SIG-M5 (cell line): ENCODE data around the gene ALPI.

Experiments
- DNase-seq: peaks from one replicate; lab custom pipeline; 2025; lab: John Stamatoyannopoulos, UW

The ALPI gene

GRCh38 chr2:232463701-232464543 lies 8.0 kb downstream of the ALPI start:
- no peak for DNase-seq

DNA sequence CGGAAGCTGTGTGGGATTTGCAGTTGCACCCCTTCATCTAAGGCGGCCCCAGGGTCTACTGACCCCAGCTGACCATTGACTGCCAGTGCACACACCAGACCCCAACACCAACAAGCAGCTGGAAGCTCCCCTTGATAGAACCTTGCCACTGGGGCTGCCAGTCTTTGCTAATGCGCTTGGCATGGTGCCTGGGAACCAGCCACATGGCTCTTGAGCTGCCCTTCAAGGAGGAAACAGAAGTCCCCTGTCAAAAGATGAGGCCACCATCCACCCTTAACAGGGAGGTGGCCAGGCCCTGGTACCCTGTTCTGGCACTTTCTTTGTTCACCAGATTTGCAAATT lies 8.6 kb downstream of the ALPI start:
- DNase-seq, result no peak

DNA sequence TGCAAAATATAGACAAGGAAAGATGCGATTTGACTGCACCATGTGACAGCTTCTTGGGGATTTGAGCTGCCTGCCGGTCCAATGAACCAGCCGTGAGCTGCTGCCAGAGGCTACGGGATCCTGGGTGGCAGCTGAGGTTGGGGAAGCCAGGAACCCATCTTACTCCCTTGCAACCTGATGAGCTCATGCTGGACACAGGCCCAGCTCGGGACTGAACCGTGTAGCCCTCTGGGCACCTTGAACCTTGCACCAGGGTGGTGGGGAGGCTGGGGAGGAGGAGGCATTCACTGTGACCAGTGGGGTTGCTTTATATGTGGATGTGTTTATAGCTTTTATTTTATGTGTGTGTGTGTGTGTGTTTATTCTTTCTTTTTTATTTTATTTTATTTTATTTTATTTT lies 9.1 kb downstream of the ALPI start:
- DNase-seq, result no peak

GRCh38 chr2:232466221-232466620 lies 10.3 kb downstream of the ALPI start:
- DNase-seq, result no peak

- no peak for DNase-seq
Measured at GRCh38 chr2:232473467-232473890, 17.5 kb downstream of the ALPI start.

DNA sequence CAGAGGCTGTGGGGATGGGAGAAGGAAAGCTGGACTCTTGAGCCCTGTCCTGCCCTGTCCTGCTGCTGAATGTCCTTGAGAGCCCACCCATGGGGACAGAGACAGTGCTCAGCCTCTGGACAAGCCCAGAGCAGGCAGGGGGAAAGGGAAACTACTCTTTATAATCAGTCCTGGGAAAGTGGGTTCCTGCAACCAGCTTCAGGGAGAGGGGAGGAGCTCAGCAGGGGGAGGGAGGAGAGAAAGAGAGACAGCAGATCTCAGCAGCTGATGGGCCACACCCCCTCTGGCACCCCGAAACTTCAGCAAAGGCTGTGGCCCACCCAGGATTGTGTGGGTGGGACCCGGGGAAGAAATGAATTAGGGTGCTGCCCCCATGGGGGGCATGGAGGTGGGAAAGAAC lies 20.1 kb downstream of the ALPI start:
- DNase-seq, result no peak

DNA sequence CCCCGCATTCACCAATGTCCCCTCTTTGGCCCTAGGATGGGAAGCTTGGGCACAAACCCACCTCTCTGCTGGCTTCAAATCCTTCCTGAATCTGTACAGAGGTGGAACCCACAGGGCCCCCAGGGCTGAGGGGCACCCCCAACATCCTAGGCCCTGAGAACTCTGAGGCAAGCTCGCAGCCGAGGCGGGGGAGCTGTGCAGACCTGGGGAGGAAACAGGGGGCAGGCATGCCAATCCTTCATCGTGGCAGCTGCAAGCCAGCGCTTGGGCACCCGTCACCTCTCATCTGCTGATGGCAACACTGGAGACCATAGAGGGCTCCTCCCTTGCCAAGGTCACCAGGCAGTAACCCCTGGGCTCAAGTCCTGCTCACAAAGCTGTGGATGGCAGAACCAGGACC lies 20.8 kb downstream of the ALPI start:
- no peak for DNase-seq

GRCh38 chr2:232477751-232478510 lies 22.0 kb downstream of the ALPI start:
- no peak for DNase-seq

DNA sequence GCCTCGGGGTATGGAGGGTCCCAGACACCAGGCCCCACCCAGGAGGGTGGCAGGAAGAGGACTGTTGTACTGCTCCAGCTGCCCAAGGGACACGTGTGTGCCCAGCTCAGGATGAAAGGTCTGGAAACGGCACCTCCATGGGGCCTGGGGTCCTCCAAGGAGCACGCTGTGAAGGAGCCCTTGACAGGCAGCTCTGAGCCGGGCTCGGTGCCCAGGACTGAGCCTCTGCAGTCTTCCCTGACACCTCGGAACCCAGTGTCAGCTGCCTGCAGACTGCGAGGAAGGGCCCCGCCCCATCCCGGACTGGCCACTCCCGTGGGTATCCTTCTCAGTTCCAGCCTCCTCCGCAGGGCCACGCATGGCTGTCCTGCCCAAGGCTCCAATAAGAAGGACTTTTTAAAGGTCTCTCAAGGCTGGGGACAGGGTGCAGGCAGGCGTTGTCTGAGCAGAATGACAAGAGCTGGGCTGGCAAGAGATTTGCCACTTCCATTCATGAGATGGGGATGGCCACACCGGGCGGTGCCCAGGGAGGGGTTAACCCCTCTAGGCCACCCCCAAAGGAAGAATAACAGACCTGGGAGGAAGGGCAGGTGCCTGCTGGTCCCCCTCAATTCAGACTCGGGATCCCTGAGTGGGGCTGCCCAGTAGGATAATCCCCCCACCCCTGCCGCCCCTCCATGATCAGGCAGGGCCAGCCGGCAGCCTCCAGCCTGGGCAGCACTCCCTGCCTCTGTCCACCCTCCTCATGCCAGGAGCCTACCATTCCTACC lies 22.8 kb downstream of the ALPI start:
- DNase-seq, result no peak

DNA sequence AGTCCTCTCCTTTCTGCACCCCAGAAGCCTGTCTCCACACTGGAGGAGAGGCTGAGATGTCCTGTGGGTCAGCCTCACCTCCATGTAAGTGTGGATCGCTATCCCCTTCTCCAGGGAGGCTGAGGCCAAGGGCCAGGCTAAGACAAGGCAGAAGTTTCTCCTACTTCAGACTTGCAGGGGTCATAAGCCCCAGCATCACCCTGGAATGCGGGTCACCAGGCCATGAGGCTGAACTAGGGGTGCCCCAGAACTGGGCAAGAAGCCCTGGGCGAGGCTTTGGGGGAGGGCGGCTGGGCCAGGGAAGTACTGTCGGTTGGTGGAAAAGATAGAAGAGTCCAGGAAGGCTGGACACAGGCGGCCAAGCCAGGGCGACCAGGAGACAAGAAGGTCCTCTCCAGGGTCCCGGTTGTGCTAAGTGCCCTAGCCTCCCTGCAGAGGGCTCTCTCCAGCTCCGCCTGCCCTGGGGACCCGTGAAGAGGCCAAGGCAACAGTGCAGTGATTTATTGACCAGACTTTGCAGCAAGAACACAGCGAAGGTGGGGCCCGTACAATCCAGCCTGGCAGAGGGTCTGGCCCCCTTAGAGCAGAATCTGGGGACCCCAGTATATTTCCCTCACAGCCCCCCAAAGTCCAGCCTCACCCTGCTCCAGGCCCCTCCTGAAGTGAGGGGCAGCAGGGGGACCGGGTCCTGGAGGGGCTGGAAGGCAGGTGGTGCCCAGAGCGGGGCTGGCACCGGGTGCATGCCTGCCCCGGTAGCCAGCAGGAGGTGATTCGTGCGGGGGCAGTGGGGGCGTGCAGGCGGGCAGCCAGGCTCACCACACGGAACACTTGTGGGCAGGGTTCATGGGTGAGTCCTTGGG lies 23.6 kb downstream of the ALPI start:
- no peak for DNase-seq

DNA sequence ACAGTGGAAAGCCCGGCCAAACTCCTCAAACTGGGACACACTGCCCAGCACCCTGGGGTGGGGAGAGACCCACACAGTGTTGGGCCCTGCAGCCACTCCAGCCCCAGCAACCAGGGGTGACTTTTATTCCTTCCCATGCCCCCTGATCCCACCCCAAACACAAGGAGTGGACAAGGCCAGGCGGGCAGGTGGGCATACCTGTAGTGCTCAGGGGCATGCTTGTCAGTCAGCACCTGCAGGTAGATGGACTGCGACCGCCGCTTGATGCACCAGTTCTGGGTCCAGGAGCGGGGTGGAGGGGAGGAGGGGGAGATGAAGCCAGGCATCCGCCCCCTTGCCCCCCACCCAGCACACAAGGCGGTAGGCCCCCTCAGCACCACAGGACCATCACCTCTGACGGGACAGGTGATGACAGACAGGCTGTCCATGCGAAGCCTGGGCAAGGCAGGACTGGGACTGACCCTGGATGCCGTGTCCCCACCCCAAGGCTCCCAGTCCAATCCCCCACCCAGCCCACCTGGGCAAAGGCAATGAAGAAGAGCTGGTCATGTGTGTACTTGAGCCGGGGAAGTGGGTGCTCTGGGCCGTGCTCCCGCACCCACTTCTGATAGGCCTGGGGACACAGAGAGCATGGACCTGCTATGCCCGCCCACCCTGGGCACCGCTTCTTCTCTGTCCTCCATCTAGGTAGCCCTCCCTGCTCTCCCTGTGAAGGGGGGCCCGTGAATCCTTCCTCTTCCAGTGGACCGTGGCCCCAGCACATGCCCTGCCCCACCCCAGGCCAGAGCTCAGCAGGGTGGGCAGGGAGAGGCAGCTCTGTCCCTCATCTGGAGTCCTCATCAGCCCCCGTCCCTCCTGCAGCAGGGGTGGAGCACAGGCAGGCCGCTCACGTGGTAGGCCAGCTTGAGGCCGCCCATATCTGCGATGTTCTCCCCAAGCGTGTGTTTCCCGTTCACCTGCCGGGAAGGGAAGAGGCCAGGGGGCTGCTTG lies 24.5 kb downstream of the ALPI start:
- DNase-seq, result no peak

- DNase-seq, result no peak
Measured at GRCh38 chr2:232481322-232482140, 25.6 kb downstream of the ALPI start.

- no peak for DNase-seq
Measured at GRCh38 chr2:232482301-232483238, 26.6 kb downstream of the ALPI start.

DNA sequence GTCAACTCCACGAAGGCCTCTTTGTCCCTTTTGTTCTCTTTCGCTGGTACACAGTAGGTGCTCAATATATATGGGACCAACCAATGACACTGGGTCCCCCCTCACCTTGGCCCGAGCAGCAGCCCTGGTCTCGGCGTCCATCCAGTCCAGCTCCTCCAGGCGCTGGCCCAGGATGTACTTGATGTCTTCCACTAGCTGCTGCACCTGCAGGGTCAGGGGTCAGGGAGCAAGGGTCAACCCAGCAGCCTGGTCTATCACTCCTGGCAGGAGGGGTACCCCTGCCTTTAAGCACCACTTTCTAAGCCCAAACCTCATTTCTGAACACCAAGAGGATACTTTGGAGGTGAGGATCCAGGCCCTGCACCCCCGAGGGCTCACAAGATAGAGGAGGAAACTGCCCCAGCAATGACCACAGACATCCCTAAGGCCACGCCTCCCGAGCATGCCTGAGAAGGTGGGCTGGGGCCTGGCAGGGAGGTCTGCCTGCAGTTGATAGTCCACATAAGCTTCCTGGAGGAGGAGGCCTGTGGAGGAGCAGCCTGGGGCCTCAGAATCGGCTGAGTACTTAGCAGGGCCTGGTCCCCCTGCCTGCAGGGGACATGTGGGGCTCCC lies 27.5 kb downstream of the ALPI start:
- no peak for DNase-seq

GRCh38 chr2:232483923-232484627 lies 28.1 kb downstream of the ALPI start:
- no peak for DNase-seq

- no peak for DNase-seq
Measured at GRCh38 chr2:232484628-232485347, 28.8 kb downstream of the ALPI start.

DNA sequence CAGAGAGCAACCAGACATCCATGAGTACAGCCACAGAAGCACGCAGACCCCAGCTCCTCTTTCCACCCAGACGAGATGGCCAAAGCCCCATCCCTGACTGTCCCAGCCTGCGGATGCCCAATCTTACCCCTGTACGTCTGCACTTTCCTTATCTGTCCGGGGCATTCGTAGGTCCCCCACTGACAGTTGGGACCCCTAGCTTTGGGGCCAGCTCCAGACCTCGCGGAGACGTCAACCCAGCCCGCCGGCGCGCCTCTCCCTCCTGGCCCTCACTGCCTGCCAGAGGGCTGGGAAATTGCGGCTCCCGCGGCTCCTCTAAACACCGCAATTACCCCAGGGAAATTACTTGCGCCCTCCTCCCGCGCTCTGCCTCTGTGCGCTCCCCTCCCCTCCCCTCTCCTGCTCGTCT lies 29.4 kb downstream of the ALPI start:
- no peak for DNase-seq
